Measurements from ENCODE around the gene MAGI1.

DNA sequence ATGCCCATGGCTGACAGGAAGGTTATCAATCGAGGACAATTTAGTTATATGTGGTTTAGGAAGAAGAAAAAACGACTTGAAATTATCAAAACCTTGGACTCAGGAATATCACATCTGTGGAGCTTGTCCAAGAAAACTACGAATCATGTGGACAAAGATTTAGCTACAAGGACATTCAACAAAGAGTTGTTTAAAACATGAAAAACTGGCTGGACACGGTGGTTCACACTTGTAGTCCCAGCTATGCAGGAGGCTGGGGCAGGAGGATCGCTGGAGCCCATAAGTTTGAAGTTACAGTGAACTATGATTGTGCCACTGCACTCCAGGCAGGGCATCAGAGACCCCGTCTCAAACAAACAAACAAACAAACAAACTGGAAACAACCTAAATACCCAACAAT lies 142.4 kb downstream of the MAGI1 start:
- no peak for TF ChIP-seq HDGF (IDR thresholded peaks at IDR 0.05; ENCODE audit: borderline replicate concordance)
- no peak for TF ChIP-seq FOXA1 (IDR thresholded peaks at IDR 0.05)
- TF ChIP-seq ELF4 (IDR thresholded peaks at IDR 0.05), result no peak
- no peak for TF ChIP-seq BHLHE40 (IDR thresholded peaks at IDR 0.05; ENCODE audit: borderline replicate concordance)
- TF ChIP-seq SP1 (IDR thresholded peaks at IDR 0.05), result no peak
- TF ChIP-seq FOXM1 (IDR thresholded peaks at IDR 0.05; ENCODE audit: borderline replicate concordance), result no peak
- no peak for TF ChIP-seq ARNT (IDR thresholded peaks at IDR 0.05)
- no peak for TF ChIP-seq SUZ12 (IDR thresholded peaks at IDR 0.05)

Data from HEK293T (cell line).